GM19468 (cell line): Measurements from ENCODE around the gene PODXL.
"Not testable (repeated sequence)": the region's sequence is repeated elsewhere in the genome, so short reads cannot be mapped to it uniquely, and the experiment has no call there.

Source experiments
- ATAC-seq: cut with Tn5 transposase; IDR thresholded peaks from one replicate; pipeline ENCODE4 v1.9.1; 2021; ENCODE audit warnings: mild to moderate bottlenecking, moderate library complexity, moderate number of reproducible peaks; ENCODE audit not compliant: unreplicated experiment; ENCODE audit errors: extremely low read depth

The PODXL gene

GRCh38 chr7:131498237-131498885, 58.1 kb downstream of the PODXL start:
- no peak for ATAC-seq

- no peak for ATAC-seq
These were observed 59.0 kb downstream of the PODXL start for GRCh38 chr7:131497454-131497853.

GRCh38 chr7:131495669-131496498, 60.5 kb downstream of the PODXL start:
- ATAC-seq: no peak

GRCh38 chr7:131494182-131494581, 62.2 kb downstream of the PODXL start:
- no peak for ATAC-seq

- ATAC-seq: no peak
These were observed 62.8 kb downstream of the PODXL start for GRCh38 chr7:131493581-131493980.

- ATAC-seq: no peak
These were observed 63.3 kb downstream of the PODXL start for GRCh38 chr7:131493081-131493480.

GRCh38 chr7:131489881-131490280, 66.5 kb downstream of the PODXL start:
- no peak for ATAC-seq

- no peak for ATAC-seq
These were observed 67.2 kb downstream of the PODXL start for GRCh38 chr7:131489196-131489595.

GRCh38 chr7:131488361-131488760, 68.1 kb downstream of the PODXL start:
- ATAC-seq: no peak

- ATAC-seq: no peak
These were observed 69.2 kb downstream of the PODXL start for GRCh38 chr7:131487217-131487616.

GRCh38 chr7:131486346-131486745, 70.1 kb downstream of the PODXL start:
- no peak for ATAC-seq

- no peak for ATAC-seq
These were observed 72.8 kb downstream of the PODXL start for GRCh38 chr7:131483586-131483985.

GRCh38 chr7:131482800-131483199, 73.6 kb downstream of the PODXL start:
- no peak for ATAC-seq

GRCh38 chr7:131480384-131481315, 75.8 kb downstream of the PODXL start:
- ATAC-seq: no peak

- ATAC-seq: no peak
These were observed 79.7 kb downstream of the PODXL start for GRCh38 chr7:131476740-131477139.

- no peak for ATAC-seq
These were observed 85.0 kb downstream of the PODXL start for GRCh38 chr7:131471250-131472004.

- ATAC-seq: no peak
These were observed 88.6 kb downstream of the PODXL start for GRCh38 chr7:131467788-131468187.

- no peak for ATAC-seq
These were observed 89.6 kb downstream of the PODXL start for GRCh38 chr7:131466735-131467365.

GRCh38 chr7:131462715-131463114, 93.7 kb downstream of the PODXL start:
- not testable (repeated sequence) for ATAC-seq
